Suprapubic skin (tissue), 4 donors: ENCODE results near the gene OSBPL9. TPM values are rescaled to one million over a fixed set of nuclear protein-coding genes. Genes with fewer than 3 reads are reported as not detected.
A peak's percentile ranks its signal among the peaks of the same experiment; 100 is the strongest.

ENCODE experiments used
- DNase-seq, 2 donors: peaks; one replicate each; pipeline ENCODE4 v3.0.0-alpha.2; 2019; ENCODE audit warnings: low spot score in 2 of 2
- H3K27ac ChIP-seq: fragments of 200-600 bp; sonication (generic); one replicate; pipeline ENCODE4 v1.5.1; 2019
- H3K27me3 ChIP-seq: fragments of 200-600 bp; sonication (generic); one replicate; pipeline ENCODE4 v1.5.1; 2019
- H3K36me3 ChIP-seq: fragments of 200-600 bp; sonication (generic); one replicate; pipeline ENCODE4 v1.5.1; 2019
- H3K4me1 ChIP-seq: fragments of 200-600 bp; sonication (generic); one replicate; pipeline ENCODE4 v1.5.1; 2019
- H3K4me3 ChIP-seq: fragments of 200-600 bp; sonication (generic); one replicate; pipeline ENCODE4 v1.5.1; 2019; ENCODE audit warnings: mild to moderate bottlenecking
- H3K9me3 ChIP-seq: fragments of 200-600 bp; sonication (generic); one replicate; pipeline ENCODE4 v1.5.1; 2019
- CTCF ChIP-seq, 2 donors: fragments of 200-600 bp in 1 of 2; fragments of 450-650 bp in 1 of 2; sonication (generic) in 1 of 2; IDR thresholded peaks; one replicate each; pipeline ENCODE4 v1.5.1; 2016 to 2019; ENCODE audit warnings: antibody characterized with exemption in 2 of 2, mild to moderate bottlenecking in 1 of 2, moderate library complexity in 1 of 2
- EP300 ChIP-seq: sonication (generic); formaldehyde crosslinking; IDR thresholded peaks from one replicate; pipeline ENCODE4 v1.6.1; 2017; ENCODE audit warnings: antibody characterized with exemption
- POLR2A ChIP-seq, 2 donors: fragments of 450-650 bp; IDR thresholded peaks; one replicate each; pipeline ENCODE4 v1.6.1; 2017; ENCODE audit warnings: antibody characterized with exemption in 2 of 2, mild to moderate bottlenecking in 2 of 2, moderate library complexity in 2 of 2
- POLR2AphosphoS5 ChIP-seq, 3 donors: sonication (generic); formaldehyde crosslinking; IDR thresholded peaks; one replicate each; pipeline ENCODE4 v1.6.1; 2017; ENCODE audit warnings: antibody characterized with exemption in 3 of 3
- WGBS: methylation state at CpG from one replicate; pipeline ENCODE4 v1.1.5; 2018; 5-methylcytosine and 5-hydroxymethylcytosine counted together
- total RNA-seq, 4 donors: library from RNA; depleted of rRNA; stranded (reverse); fragments of >200 nt; gene quantifications; one replicate each; pipeline ENCODE4 v1.1.0, GENCODE V29; 2016

OSBPL9 gene
- total RNA-seq, 4 donors from 2014 or later = 49.7 to 166 (median 90.4) TPM

- H3K27me3 ChIP-seq = no peaks in the 10 kb centered on the region
- DNase-seq = peak in 1 of 2 donors; percentile 69
- TF ChIP-seq POLR2A (IDR thresholded peaks at IDR 0.05) = no peak
- TF ChIP-seq EP300 = no peak
- peak overlapping the region; percentile 68 for H3K27ac ChIP-seq
- no peaks in the 10 kb centered on the region for H3K9me3 ChIP-seq
- no peaks in the 10 kb centered on the region for H3K36me3 ChIP-seq
- 34% methylated on average over 6 of the region's 6 CpGs for WGBS
- peaks cover 24% of the 10 kb centered on the region for H3K4me1 ChIP-seq
- no peak overlapping the region for H3K4me3 ChIP-seq
Measured at GRCh38 chr1:51636764-51637522, 20.1 kb downstream of the OSBPL9 start.

GRCh38 chr1:51638350-51638749 is 21.5 kb downstream of the OSBPL9 start:
- H3K27ac ChIP-seq = no peak overlapping the region
- TF ChIP-seq EP300 = no peak
- TF ChIP-seq POLR2AphosphoS5 (IDR thresholded peaks at IDR 0.05) = no peak
- no peak for TF ChIP-seq CTCF (IDR thresholded peaks at IDR 0.05)
- TF ChIP-seq POLR2A (IDR thresholded peaks at IDR 0.05) = no peak

GRCh38 chr1:51639694-51640093 is 22.8 kb downstream of the OSBPL9 start:
- H3K9me3 ChIP-seq = no peaks in the 10 kb centered on the region
- 96% methylated on average over 3 of the region's 3 CpGs for WGBS
- H3K4me1 ChIP-seq = peaks cover 40% of the 10 kb centered on the region
- H3K36me3 ChIP-seq = no peaks in the 10 kb centered on the region
- no peak overlapping the region for H3K4me3 ChIP-seq
- no peak for DNase-seq
- TF ChIP-seq EP300 (no peak), POLR2AphosphoS5 (IDR thresholded peaks at IDR 0.05) (no peak), CTCF (IDR thresholded peaks at IDR 0.05) (no peak), POLR2A (IDR thresholded peaks at IDR 0.05) (no peak)
- H3K27me3 ChIP-seq = no peaks in the 10 kb centered on the region
- H3K27ac ChIP-seq = no peak overlapping the region

More at GRCh38 chr1:51638350-51638749, 21.5 kb downstream of the OSBPL9 start:
- 93% methylated on average over 3 of the region's 3 CpGs for WGBS
- Histone ChIP-seq H3K36me3 (no peaks in the 10 kb centered on the region), H3K9me3 (no peaks in the 10 kb centered on the region), H3K27me3 (no peaks in the 10 kb centered on the region), H3K4me3 (no peak overlapping the region), H3K4me1 (peaks cover 33% of the 10 kb centered on the region)
- no peak for DNase-seq

- H3K4me3 ChIP-seq = no peak overlapping the region
- H3K27me3 ChIP-seq = no peaks in the 10 kb centered on the region
- TF ChIP-seq POLR2A (IDR thresholded peaks at IDR 0.05) (no peak), CTCF (IDR thresholded peaks at IDR 0.05) (no peak), POLR2AphosphoS5 (IDR thresholded peaks at IDR 0.05) (no peak), EP300 (no peak)
- 93% methylated on average over 2 of the region's 2 CpGs for WGBS
- H3K9me3 ChIP-seq = no peaks in the 10 kb centered on the region
- peaks cover 46% of the 10 kb centered on the region for H3K4me1 ChIP-seq
- H3K36me3 ChIP-seq = no peaks in the 10 kb centered on the region
- no peak for DNase-seq
- H3K27ac ChIP-seq = no peak overlapping the region
Measured at GRCh38 chr1:51641096-51641495, 24.2 kb downstream of the OSBPL9 start.

GRCh38 chr1:51642739-51643142 is 25.8 kb downstream of the OSBPL9 start:
- 69% methylated on average over 1 of the region's 1 CpG for WGBS
- H3K9me3 ChIP-seq = no peaks in the 10 kb centered on the region
- H3K4me1 ChIP-seq = peaks cover 35% of the 10 kb centered on the region
- no peak for DNase-seq
- no peaks in the 10 kb centered on the region for H3K36me3 ChIP-seq
- H3K27me3 ChIP-seq = no peaks in the 10 kb centered on the region
- peak in 1 of 3 donors; percentile 21 for TF ChIP-seq POLR2AphosphoS5 (IDR thresholded peaks at IDR 0.05)
- no peak for TF ChIP-seq POLR2A (IDR thresholded peaks at IDR 0.05)
- H3K4me3 ChIP-seq = no peak overlapping the region
- H3K27ac ChIP-seq = peak overlapping the region; percentile 81

- peaks cover 38% of the 10 kb centered on the region for H3K4me1 ChIP-seq
- DNase-seq = no peak
- no peaks in the 10 kb centered on the region for H3K36me3 ChIP-seq
- H3K9me3 ChIP-seq = no peaks in the 10 kb centered on the region
- H3K4me3 ChIP-seq = no peak overlapping the region
- 91% methylated on average over 1 of the region's 1 CpG for WGBS
- no peaks in the 10 kb centered on the region for H3K27me3 ChIP-seq
- TF ChIP-seq CTCF (IDR thresholded peaks at IDR 0.05) (no peak), POLR2AphosphoS5 (IDR thresholded peaks at IDR 0.05) (no peak), EP300 (no peak), POLR2A (IDR thresholded peaks at IDR 0.05) (no peak)
- peak overlapping the region; percentile 63 for H3K27ac ChIP-seq
Measured at GRCh38 chr1:51643362-51643761, 26.5 kb downstream of the OSBPL9 start.
